HG03175 (cell line): ENCODE measurements around the gene PCNX4.

Source experiments
- ATAC-seq: cut with Tn5 transposase; IDR thresholded peaks from one replicate; pipeline ENCODE4 v1.9.1; 2021; ENCODE audit warnings: mild to moderate bottlenecking, moderate library complexity; ENCODE audit not compliant: unreplicated experiment

Gene PCNX4

DNA sequence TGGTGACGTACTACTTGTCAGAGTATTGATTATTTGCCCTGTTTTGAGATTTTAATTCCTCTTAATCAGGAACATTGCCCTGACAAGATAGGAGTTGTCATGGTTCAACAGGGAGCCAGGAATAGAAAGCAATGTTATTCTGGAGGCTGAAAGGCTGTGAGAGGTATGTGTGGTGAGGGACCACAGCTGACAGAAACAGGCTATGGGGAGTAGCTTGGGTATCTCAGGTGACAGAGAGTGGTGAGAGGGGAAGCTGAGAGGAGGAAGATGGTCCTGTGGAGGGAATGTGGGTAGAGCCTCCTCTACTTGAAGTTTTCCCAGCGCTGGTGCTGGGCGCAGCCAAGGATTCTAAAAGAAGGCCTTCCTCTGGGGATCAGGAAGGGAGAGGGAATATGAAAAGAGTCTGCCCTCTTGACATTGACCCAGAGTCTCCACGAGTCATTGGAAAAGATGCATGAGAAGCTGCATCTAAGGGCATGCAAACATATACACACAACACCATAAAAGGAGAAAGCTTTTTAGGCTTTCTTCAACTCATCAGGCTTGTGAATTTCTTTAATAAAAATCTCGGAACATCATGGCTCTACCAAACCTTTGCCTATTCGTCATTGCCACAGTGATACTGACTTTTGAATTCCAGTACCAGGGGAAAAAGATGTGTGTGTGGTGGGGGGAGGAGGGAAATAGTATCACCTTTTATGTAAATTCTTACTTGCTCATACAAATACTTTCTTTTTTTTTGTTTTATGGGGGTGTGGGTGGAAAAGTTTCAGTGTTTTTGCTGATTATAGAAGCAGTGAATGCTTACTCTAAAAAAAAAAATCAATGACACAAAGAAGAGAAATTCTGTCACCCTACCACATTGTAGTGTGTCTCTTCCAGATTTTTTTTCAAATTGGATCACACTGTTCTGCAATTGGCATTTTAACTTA, 113.4 kb downstream of the PCNX4 start:
- ATAC-seq = peak; percentile 35

DNA sequence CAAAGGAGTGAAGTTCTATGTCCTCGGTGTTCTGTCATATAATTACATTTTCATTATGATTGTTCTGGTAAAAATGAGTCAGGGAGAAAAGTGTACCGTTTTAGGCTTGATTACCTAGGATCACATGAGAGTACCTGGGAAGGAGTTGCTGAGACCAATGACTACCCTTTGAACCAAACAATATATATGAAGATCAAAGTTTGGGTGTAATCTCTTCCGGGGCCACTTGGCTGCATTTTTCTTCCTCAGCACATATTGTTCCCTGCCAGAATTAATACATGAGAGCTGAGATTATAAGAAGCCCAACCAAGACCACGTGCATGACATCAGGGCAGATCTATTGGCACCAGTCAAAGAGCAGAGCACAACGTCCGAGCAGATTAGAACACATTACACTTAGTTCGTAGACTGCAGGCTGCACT, 114.5 kb downstream of the PCNX4 start:
- ATAC-seq = no peak

DNA sequence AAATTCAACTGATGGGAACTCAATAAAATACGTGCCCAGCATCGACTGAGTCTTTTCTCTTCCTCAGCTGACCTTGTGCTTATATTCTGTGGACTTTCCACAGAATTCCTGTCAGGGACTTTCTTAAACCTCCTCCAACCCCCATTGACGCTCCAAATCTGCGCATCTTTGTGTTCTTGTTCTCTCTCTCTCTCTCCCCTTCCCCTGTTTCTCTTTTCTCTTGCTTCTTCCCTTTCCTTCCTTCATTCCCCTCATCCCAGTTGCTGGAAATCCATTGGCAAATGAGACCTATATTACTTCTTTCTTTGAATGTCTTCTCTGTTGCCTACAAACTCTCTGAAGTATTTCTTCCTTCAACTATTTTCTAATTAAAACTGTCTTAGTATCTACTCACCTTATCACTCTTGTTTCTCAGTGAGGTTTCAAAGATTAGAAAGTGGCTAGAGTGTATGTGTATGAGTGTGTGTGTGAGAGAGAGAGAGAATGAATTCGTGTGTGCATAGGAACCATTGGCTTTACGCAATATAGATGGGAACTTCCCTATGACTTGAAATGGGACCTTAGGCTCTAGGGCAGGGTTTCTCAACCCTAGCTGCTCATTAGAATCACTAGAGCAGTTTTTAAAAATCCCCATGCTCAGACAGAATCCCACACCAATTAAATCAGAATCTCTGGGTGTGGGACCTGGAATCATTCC, 115.3 kb downstream of the PCNX4 start:
- no peak for ATAC-seq

DNA sequence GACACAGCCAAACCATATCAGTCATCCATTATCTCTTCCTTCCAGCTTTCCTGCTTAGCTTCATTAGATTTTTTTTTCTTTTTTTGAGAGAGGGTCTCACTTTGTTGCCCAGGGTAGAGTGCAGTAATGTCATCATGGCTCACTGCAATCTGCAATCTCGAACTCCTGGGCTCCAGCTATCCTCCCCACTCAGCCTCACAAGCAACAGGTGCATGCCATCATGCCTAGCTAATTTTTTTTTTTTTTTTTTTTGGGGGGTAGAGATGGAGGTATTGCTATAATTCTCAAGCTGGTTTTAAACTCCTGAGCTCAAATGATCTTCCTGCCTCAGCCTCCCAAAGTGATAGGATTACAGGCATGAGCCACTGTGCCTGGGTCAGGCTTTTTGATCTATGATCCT, 119.0 kb downstream of the PCNX4 start:
- no peak for ATAC-seq

DNA sequence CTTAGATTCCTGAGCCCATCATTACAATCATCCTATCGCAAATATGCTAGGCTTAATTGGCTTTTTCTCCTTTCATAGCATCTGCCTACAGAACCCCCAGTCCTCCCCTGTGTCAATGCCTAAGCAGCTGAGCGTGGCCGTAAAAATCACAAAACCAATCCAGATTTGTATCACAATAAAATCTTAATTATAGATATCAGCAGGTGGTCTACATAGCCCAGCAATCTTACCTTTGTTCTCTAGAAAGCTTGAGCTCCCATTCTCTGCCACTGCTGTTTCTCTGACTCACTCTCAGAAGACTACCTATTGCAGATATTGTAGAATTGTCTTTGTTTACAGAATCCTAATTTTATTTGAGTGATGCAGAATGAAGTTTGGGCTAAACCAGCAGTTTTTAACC, 119.4 kb downstream of the PCNX4 start:
- no peak for ATAC-seq

DNA sequence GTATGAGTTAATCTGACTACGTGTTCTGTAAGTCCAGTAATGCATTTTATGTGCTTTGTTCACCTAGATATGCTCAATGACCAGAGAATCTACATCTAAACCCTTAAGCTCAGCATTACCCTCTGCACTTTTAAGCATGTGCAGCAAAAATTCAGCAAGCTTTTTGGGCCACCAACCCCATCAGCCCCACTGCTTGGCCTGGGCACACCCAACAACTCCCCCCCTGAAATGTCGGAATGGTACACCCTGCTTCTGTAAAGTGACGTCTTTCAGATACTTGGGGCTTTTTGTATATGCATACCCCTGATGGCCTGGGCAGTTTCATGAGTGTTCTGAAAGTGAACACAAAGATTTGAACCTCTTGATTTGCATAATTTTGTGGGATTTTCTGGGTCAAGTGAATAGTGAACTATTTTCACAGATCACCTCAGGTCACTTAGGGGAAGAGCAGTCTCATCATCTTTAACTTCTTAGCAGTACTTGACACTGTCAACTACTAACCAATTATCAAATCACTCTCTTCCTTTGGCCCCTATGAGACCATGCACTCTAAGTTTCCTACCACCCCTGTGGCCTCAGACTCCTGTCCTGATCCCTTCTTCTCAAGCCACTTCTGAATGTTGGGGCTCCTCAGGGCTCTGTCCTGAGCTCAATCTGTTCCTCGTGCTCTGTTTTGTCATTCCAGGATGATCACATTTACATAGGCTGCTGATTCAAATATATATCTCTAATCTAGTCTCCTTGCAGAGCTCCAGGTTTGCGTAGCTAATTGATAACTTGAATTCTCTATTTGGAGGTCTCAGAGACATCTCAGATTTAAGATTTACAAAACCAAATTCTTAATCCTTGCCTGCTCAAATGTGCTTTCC, 121.0 kb downstream of the PCNX4 start:
- peak; percentile 96 for ATAC-seq

DNA sequence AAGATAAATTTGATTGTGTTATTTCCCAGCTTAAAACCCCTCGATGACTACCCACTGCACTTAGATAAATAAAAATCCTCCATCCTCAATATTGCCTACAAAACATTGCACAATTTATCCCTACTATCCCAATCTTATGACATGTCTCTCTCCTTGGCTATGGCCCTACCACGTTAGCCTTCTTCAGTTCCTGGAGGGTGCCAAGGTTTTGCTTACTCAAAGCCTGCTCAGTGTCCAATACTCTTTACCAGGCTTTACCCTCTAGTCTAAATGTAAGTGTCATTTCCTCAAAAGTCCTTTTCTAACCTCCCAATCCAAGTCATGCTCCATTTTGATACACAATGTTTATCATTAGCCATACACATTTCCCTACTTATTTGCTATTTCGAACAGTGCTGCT, 122.3 kb downstream of the PCNX4 start:
- ATAC-seq = no peak

DNA sequence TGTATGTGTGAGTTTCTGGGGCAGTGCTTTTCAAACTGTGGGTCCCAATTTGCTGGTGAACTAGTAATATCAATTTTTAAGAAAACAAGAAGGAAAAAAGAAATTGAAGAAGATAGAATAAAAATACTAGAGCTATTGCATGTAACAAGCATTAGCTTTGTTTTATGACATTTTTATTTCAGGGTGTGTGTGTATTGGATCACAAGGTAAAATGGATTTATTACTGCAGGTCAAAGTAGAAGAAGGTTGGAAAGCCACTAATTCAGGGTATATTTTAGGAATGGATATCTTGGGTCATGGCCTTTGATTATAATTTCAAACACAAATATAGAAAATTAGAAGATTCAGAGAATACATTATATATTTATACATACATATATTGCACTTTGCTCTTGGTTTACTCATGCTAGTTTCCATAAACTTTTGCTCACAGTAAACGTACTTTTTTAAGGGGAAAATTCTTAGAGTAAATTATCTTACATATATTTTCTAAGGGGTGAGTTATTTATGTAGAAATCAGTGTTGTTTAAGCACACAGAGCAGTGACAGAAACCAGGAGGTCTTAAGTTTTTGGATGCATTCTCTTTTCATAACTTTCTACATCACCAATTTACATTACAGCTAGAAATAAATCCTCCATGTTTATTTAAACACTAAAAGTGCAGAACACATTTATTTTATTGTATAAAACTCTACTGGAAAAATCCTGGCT, 122.8 kb downstream of the PCNX4 start:
- no peak for ATAC-seq

DNA sequence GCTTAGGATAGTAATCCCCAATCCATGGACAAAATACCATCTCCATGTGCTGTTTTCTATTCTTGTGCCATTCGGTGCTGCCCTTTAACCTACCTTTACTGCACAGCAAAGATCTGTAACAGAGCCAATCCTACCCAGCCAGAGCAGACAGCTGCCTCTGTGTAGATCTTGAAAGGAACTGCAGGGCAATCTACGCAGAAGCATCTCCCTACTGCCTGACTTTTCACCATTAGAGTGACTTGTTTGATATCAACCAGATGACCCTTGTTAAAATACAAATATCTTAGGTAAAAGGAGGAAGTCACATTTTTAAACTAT, 123.4 kb downstream of the PCNX4 start:
- no peak for ATAC-seq

DNA sequence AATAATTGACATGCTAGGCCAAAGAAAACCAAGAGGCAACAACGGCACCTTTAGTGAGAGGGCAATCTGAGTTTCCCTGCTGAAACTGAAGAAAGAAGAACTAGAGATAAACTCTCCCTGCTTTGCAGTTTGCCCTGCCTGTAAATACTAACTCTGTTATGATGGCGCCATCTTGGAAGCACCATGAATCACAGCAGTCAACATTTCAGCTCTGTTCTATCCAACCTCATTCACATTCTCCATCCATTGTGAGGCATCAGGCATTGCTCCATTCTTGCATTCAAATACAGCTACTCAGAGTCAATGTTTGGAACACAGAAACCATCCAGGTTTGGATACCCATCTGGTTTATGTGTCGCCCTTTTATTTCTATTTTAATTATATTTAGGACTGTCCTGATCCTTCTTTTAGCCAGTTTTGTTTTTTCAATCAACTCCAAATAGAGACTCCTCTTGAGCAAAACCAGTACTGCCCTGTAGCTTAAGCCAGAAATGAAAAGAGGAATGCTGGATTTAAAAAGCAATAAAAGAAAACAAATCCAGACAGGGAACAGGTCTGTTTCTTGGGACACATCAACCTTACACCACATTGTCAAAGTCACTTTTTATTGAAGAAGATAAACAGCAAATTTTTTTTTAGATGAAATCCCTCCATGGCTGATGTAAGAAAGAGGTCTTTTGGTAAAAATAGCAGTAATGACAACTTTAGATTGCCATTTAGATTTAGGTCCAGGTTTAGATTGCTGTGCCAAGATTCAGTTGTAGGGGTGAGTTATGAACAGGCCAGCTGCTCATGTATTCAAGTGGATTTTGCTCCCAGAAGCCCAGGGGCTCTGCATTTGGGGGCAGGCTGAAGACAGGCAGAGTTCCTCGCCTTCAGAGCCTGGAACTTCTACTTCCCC, 124.0 kb downstream of the PCNX4 start:
- no peak for ATAC-seq

DNA sequence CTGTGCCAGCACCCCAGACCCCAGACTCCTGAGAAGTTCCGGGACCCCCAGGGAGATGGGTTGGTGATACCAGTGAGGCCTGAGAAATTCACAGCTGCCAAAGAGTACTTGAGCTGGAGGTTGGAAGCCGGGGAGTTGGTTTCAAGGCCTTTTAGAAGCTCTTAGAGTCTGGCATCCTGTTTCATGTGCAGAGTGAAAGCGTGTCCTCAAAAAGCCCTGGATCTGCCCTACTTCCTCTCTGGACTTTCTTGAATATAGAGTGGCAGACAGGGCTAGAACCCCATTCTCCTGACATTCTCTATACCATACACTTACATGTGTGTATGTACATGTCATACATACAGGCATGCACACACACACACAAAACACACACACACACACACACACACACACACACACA, 126.0 kb downstream of the PCNX4 start:
- ATAC-seq = no peak
